Measurements from ENCODE around the gene RORC.
A peak's percentile ranks its signal among the peaks of the same experiment; 100 is the strongest.
"Not testable (repeated sequence)": the region's sequence is repeated elsewhere in the genome, so short reads cannot be mapped to it uniquely, and the experiment has no call there.

The RORC gene

GRCh38 chr1:151798571-151798970, 33.0 kb downstream of the RORC start:
- no peaks in the 10 kb centered on the region; the same call in 1 of the 2 replicates for H3K9me3 ChIP-seq (ENCODE audit: control insufficient read depth, insufficient read depth, low read length)
- no peaks in the 10 kb centered on the region for H3K36me3 ChIP-seq (ENCODE audit: control insufficient read depth, insufficient read depth, low read length)
- no peaks in the 10 kb centered on the region; the same call in 1 of the 2 replicates for H3K4me1 ChIP-seq (ENCODE audit: control insufficient read depth, insufficient read depth, low read length)
- H3K27me3 ChIP-seq (ENCODE audit: control insufficient read depth, insufficient read depth, low read length) = no peaks in the 10 kb centered on the region
- H3K4me3 ChIP-seq (ENCODE audit: low read length) = no peak overlapping the region
- DNase-seq (ENCODE audit: low read depth, low spot score) = no peak
- 100% methylated on average over 1 of the region's 5 CpGs for WGBS (ENCODE audit: insufficient coverage, insufficient read length)
- H3K27ac ChIP-seq (ENCODE audit: low read length) = no peak overlapping the region

- Histone ChIP-seq H3K9me3 (ENCODE audit: control insufficient read depth, insufficient read depth, low read length) (no peaks in the 10 kb centered on the region), H3K27me3 (ENCODE audit: control insufficient read depth, insufficient read depth, low read length) (no peaks in the 10 kb centered on the region), H3K4me3 (ENCODE audit: low read length) (peak overlapping the region; percentile 69), H3K4me1 (ENCODE audit: control insufficient read depth, insufficient read depth, low read length) (no peaks in the 10 kb centered on the region), H3K36me3 (ENCODE audit: control insufficient read depth, insufficient read depth, low read length) (no peaks in the 10 kb centered on the region), H3K27ac (ENCODE audit: low read length) (no peak overlapping the region)
- no peak for DNase-seq (ENCODE audit: low read depth, low spot score)
- no CpG with 5 or more reads among the region's 52 CpGs for WGBS (ENCODE audit: insufficient coverage, insufficient read length)
Observed at GRCh38 chr1:151790940-151791651, 40.5 kb downstream of the RORC start.

GRCh38 chr1:151790071-151790939, 41.3 kb downstream of the RORC start, which contains the start of gene TDRKH:
TDRKH (minus strand) TSS chr1:151790500; CDS start chr1:151783022, 7,478 bp downstream.
- Histone ChIP-seq H3K4me1 (ENCODE audit: control insufficient read depth, insufficient read depth, low read length) (no peaks in the 10 kb centered on the region), H3K9me3 (ENCODE audit: control insufficient read depth, insufficient read depth, low read length) (no peaks in the 10 kb centered on the region), H3K4me3 (ENCODE audit: low read length) (peak within 1 kb of the TSS; percentile 69), H3K27me3 (ENCODE audit: control insufficient read depth, insufficient read depth, low read length) (no peaks in the 10 kb centered on the region), H3K36me3 (ENCODE audit: control insufficient read depth, insufficient read depth, low read length) (no peaks in the 10 kb centered on the region), H3K27ac (ENCODE audit: low read length) (no peak within 1 kb of the TSS)
- DNase-seq (ENCODE audit: low read depth, low spot score) = peak; percentile 97
- WGBS (ENCODE audit: insufficient coverage, insufficient read length) = no CpG with 5 or more reads among the region's 58 CpGs

GRCh38 chr1:151787689-151788088, 43.9 kb downstream of the RORC start:
- DNase-seq (ENCODE audit: low read depth, low spot score) = no peak
- no peaks in the 10 kb centered on the region for H3K9me3 ChIP-seq (ENCODE audit: control insufficient read depth, insufficient read depth, low read length)
- no peaks in the 10 kb centered on the region for H3K4me1 ChIP-seq (ENCODE audit: control insufficient read depth, insufficient read depth, low read length)
- no peaks in the 10 kb centered on the region for H3K36me3 ChIP-seq (ENCODE audit: control insufficient read depth, insufficient read depth, low read length)
- H3K4me3 ChIP-seq (ENCODE audit: low read length) = no peak overlapping the region
- no CpG with 5 or more reads among the region's 3 CpGs for WGBS (ENCODE audit: insufficient coverage, insufficient read length)
- no peaks in the 10 kb centered on the region for H3K27me3 ChIP-seq (ENCODE audit: control insufficient read depth, insufficient read depth, low read length)
- H3K27ac ChIP-seq (ENCODE audit: low read length) = no peak overlapping the region

DNA sequence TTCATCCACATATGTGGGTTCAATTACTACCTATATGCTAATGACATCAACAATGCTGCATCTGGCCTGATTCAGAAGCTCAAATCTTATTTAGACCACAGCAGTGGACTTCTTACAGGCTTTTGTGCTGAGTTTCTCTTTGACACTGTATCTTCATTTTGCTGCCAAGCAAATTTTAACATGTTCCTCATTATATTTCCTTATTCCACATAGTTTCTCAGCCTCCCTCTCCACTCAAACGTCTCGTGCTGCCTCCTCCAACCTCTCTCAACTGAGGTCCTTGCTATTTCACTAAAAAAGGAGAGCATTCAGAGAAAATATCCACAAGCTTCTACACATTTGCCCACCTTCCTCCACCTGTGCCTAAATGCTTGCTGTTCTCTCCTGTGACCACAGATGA, 47.8 kb downstream of the RORC start:
- H3K27ac ChIP-seq (ENCODE audit: low read length) = no peak overlapping the region
- WGBS (ENCODE audit: insufficient coverage, insufficient read length) = no CpG with 5 or more reads among the region's 2 CpGs
- DNase-seq (ENCODE audit: low read depth, low spot score) = no peak

GRCh38 chr1:151782741-151783140, 48.9 kb downstream of the RORC start:
- Histone ChIP-seq H3K4me1 (ENCODE audit: control insufficient read depth, insufficient read depth, low read length) (no peaks in the 10 kb centered on the region), H3K4me3 (ENCODE audit: low read length) (no peak overlapping the region), H3K36me3 (ENCODE audit: control insufficient read depth, insufficient read depth, low read length) (no peaks in the 10 kb centered on the region; the same call in 1 of the 2 replicates), H3K9me3 (ENCODE audit: control insufficient read depth, insufficient read depth, low read length) (no peaks in the 10 kb centered on the region), H3K27ac (ENCODE audit: low read length) (no peak overlapping the region), H3K27me3 (ENCODE audit: control insufficient read depth, insufficient read depth, low read length) (no peaks in the 10 kb centered on the region)
- no CpG with 5 or more reads among the region's 3 CpGs for WGBS (ENCODE audit: insufficient coverage, insufficient read length)
- no peak for DNase-seq (ENCODE audit: low read depth, low spot score)

More for the DNA sequence above, 47.8 kb downstream of the RORC start:
- Histone ChIP-seq H3K36me3 (ENCODE audit: control insufficient read depth, insufficient read depth, low read length) (no peaks in the 10 kb centered on the region), H3K27me3 (ENCODE audit: control insufficient read depth, insufficient read depth, low read length) (no peaks in the 10 kb centered on the region), H3K4me1 (ENCODE audit: control insufficient read depth, insufficient read depth, low read length) (no peaks in the 10 kb centered on the region), H3K4me3 (ENCODE audit: low read length) (no peak overlapping the region), H3K9me3 (ENCODE audit: control insufficient read depth, insufficient read depth, low read length) (no peaks in the 10 kb centered on the region)

GRCh38 chr1:151782026-151782425, 49.6 kb downstream of the RORC start:
- no CpG with 5 or more reads among the region's 5 CpGs for WGBS (ENCODE audit: insufficient coverage, insufficient read length)

DNA sequence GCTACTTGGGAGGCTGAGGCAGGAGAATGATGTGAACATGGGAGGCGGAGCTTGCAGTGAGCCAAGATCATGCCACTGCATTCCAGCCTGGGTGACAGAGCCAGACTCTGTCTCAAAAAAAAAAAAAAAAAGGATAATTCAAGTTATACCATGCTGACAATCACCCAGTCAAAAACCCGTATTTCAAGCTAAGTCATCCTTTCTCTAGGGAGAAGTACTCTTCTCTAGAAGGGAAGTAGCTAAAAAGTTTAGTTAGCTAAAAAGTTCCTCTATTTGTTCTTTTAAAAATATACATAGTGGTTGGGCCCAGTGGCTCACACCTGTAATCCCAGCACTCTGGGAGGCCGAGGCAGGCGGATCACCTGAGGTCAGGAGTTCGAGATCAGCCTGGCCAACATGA, 50.9 kb downstream of the RORC start:
- H3K36me3 ChIP-seq (ENCODE audit: control insufficient read depth, insufficient read depth, low read length); H3K4me3 ChIP-seq (ENCODE audit: low read length); H3K27me3 ChIP-seq (ENCODE audit: control insufficient read depth, insufficient read depth, low read length); DNase-seq (ENCODE audit: low read depth, low spot score); H3K9me3 ChIP-seq (ENCODE audit: control insufficient read depth, insufficient read depth, low read length); H3K4me1 ChIP-seq (ENCODE audit: control insufficient read depth, insufficient read depth, low read length); H3K27ac ChIP-seq (ENCODE audit: low read length): not testable (repeated sequence)
- WGBS (ENCODE audit: insufficient coverage, insufficient read length) = no CpG with 5 or more reads among the region's 5 CpGs

More at GRCh38 chr1:151782026-151782425, 49.6 kb downstream of the RORC start:
- not testable (repeated sequence) for H3K36me3 ChIP-seq (ENCODE audit: control insufficient read depth, insufficient read depth, low read length); H3K27me3 ChIP-seq (ENCODE audit: control insufficient read depth, insufficient read depth, low read length); H3K4me3 ChIP-seq (ENCODE audit: low read length); H3K27ac ChIP-seq (ENCODE audit: low read length); H3K9me3 ChIP-seq (ENCODE audit: control insufficient read depth, insufficient read depth, low read length); DNase-seq (ENCODE audit: low read depth, low spot score); H3K4me1 ChIP-seq (ENCODE audit: control insufficient read depth, insufficient read depth, low read length)

GRCh38 chr1:151779852-151780251, 51.8 kb downstream of the RORC start:
- WGBS (ENCODE audit: insufficient coverage, insufficient read length) = no CpG with 5 or more reads among the region's 4 CpGs

GRCh38 chr1:151777317-151777716, 54.3 kb downstream of the RORC start:
- Histone ChIP-seq H3K36me3 (ENCODE audit: control insufficient read depth, insufficient read depth, low read length) (no peaks in the 10 kb centered on the region; the same call in 1 of the 2 replicates), H3K27ac (ENCODE audit: low read length) (no peak overlapping the region), H3K27me3 (ENCODE audit: control insufficient read depth, insufficient read depth, low read length) (no peaks in the 10 kb centered on the region), H3K9me3 (ENCODE audit: control insufficient read depth, insufficient read depth, low read length) (no peaks in the 10 kb centered on the region), H3K4me3 (ENCODE audit: low read length) (no peak overlapping the region), H3K4me1 (ENCODE audit: control insufficient read depth, insufficient read depth, low read length) (no peaks in the 10 kb centered on the region)
- DNase-seq (ENCODE audit: low read depth, low spot score) = no peak
- no CpG with 5 or more reads among the region's 4 CpGs for WGBS (ENCODE audit: insufficient coverage, insufficient read length)

More at GRCh38 chr1:151779852-151780251, 51.8 kb downstream of the RORC start:
- no peak for DNase-seq (ENCODE audit: low read depth, low spot score)
- no peaks in the 10 kb centered on the region for H3K4me1 ChIP-seq (ENCODE audit: control insufficient read depth, insufficient read depth, low read length)
- H3K36me3 ChIP-seq (ENCODE audit: control insufficient read depth, insufficient read depth, low read length) = no peaks in the 10 kb centered on the region; the same call in 1 of the 2 replicates
- no peaks in the 10 kb centered on the region for H3K27me3 ChIP-seq (ENCODE audit: control insufficient read depth, insufficient read depth, low read length)
- no peaks in the 10 kb centered on the region for H3K9me3 ChIP-seq (ENCODE audit: control insufficient read depth, insufficient read depth, low read length)
- no peak overlapping the region for H3K27ac ChIP-seq (ENCODE audit: low read length)
- no peak overlapping the region for H3K4me3 ChIP-seq (ENCODE audit: low read length)

All from iPS DF 6.9 (cell line).